T-helper 1 cell treated with Interleukin-12 subunit alpha and Interleukin-12 subunit beta and Interleukin-4 antibody, amounts not matched to agents 30 ng/mL and 1 ng/mL, for 36 hours (primary cell): Measurements from ENCODE around the gene GJA5. TPM values are rescaled to one million over a fixed set of nuclear protein-coding genes. Genes with fewer than 3 reads are reported as not detected.

Source experiments
- intact Hi-C: fragments of 100-400 bp; cut with micrococcal nuclease; formaldehyde crosslinking; loops from one replicate; pipeline ENCODE4 v1.15.1; 2024
- total RNA-seq: library from RNA; stranded (reverse); gene quantifications from 2 replicates; pipeline ENCODE4 v1.2.3, GENCODE V29; 2022

The GJA5 gene
- total RNA-seq, 1 donor from 2014 or later, result not detected

- intact Hi-C loops, result no loop called here
Observed at GRCh38 chr1:147729315-147729714, 31.1 kb downstream of the GJA5 start.

GRCh38 chr1:147726168-147726567 is 34.2 kb downstream of the GJA5 start:
- intact Hi-C loops, result no loop called here

DNA sequence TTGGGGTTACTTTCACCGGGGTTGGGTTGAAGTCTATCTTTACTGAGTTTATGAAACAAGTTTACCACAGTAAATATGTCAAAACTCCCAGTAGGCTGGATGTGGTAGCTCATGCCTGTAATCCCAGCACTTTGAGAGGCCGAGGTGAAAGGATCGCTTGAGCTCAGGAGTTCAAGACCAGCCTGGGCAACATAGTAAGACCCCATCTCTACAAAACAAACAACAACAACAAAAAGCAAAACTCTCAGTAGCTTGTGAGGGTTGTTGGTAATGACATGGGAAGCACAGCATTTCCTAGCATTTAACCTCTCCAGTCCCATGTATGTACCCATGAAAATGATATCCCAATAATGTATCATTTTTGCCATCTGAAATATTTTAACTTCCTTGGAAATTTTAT is 34.7 kb downstream of the GJA5 start:
- intact Hi-C loops, result no loop called here

DNA sequence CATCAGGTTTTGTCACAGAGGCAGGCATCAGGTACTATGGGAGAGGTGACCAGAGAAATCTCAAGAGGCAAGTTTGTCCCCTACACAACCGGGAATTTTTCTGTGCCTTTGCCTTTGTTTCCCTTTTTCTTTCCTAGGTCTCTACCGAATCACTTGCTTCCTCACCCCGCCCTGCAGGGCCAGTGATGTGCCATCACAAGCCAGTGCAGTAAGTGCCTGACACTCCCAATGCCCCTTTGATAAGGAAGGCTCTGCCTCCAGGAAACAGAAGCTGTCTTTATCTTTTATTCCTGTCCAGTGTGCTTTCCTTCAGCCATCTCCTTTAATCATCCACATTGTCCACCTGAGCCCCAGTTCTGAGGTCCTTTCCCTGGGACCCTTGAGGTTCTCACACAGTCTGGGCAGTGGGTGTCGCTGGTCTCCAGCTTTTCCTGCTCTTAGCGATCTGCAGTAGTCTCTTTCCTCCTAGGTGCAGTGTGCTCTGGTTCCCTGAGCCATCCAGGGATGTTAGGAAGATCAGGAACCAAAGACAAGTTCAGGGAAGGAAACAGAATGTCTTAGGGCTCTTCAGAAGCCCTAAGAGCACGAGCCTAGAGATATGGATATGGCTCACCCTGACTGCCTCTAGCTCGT is 36.6 kb downstream of the GJA5 start:
- intact Hi-C loops, result loop anchor here (5.0 kb wide), 1 partner anchor 168 kb away; no protein-coding TSS in a partner anchor

- intact Hi-C loops, result loop anchor here (5.0 kb wide), 1 partner anchor 170 kb away; no protein-coding TSS in a partner anchor
Observed at GRCh38 chr1:147722124-147722523, 38.3 kb downstream of the GJA5 start.

DNA sequence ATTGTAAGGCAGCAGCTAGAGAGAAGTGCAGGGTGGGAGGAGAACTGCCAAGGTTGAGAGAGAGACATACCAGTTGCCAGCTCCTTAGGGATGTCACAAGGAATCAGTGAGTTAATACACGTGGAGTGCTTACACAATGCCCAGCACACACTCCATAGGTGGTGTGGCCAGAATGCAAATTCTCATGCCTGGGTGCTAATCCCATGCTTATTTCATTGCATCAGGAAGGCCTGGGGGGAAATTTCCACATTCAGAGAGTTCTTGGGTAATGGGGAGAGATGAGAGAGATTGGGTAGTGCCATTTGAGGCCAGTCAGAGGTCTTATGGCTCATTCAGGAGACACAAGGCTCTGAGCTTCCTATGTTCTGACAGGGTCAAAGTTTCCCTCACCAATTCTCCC is 38.7 kb downstream of the GJA5 start:
- intact Hi-C loops, result loop anchor here (5.0 kb wide), 1 partner anchor 171 kb away; no protein-coding TSS in a partner anchor

DNA sequence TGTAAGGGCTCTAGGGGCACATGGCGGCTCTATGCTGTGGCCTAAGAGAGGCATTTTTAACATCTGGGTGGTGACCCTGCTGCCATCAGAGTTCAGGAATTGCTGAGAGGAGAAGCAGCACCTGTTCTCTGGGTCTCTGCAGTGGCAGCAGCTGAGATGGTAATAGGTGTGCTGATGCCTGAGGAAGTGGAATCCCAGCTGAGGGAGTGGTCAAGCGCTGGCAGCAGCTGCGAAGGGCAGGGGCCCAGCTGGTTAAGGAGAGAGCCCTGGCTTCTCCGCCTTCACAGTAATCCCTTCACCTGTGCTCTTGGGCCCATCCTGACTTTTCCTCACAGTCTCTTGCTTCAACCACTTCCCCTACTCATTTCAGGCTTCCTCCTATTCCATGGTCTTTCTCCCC is 39.8 kb downstream of the GJA5 start:
- intact Hi-C loops, result loop anchor here (5.0 kb wide), 1 partner anchor 172 kb away; no protein-coding TSS in a partner anchor

- intact Hi-C loops, result loop anchor here (5.0 kb wide), 1 partner anchor 173 kb away; no protein-coding TSS in a partner anchor
Observed at GRCh38 chr1:147719711-147720225, 40.6 kb downstream of the GJA5 start.

DNA sequence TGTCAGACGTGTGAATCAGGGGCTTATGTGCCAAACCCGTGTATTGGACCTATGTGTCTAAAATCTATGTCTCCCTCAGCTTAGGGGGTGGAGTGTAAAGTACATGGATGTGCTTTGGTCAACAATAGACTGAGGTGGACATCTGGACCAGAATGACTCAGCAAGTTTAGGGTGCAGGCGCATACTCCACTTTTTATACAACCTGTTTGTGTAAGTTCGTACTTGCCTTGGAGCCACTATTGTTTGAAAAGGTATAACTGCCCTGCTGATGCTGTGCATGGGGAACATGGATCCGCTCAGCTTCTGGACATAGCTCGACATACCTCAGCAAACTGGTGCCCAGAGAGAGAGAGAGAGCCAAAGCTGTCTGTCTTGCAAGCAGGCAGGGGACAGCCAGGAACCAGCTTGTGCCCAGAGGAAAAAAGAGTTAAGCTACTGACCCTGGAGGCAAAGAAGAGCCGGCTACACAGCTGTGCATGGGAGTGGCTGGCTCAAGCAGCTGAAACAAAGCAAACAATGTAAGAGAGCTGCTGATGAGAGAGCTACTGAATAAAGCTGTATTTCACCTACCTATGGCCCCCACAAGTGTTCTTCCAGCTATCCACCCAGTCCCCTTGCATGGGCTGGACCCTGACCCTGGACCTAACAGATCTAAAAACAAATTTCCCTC is 41.2 kb downstream of the GJA5 start:
- intact Hi-C loops, result no loop called here

DNA sequence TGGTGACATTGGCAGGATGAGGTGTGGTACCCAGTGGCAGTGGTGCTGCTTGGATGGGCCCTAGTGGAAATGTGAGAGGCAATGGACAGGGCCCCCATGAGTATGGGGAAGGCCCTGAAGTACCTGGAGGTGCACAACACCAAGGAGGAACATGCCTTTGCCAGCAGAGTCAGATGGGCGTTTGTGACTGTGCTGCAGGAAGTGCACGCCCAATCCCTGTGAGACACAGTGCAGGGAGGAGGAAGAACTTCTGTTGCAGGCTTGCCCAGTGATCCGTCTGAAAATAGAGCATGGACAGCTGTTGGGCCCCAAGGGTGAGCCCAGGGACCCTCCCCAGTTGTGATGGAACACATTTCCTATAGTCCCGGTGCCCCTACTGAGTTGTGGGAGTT is 42.7 kb downstream of the GJA5 start:
- intact Hi-C loops, result no loop called here

DNA sequence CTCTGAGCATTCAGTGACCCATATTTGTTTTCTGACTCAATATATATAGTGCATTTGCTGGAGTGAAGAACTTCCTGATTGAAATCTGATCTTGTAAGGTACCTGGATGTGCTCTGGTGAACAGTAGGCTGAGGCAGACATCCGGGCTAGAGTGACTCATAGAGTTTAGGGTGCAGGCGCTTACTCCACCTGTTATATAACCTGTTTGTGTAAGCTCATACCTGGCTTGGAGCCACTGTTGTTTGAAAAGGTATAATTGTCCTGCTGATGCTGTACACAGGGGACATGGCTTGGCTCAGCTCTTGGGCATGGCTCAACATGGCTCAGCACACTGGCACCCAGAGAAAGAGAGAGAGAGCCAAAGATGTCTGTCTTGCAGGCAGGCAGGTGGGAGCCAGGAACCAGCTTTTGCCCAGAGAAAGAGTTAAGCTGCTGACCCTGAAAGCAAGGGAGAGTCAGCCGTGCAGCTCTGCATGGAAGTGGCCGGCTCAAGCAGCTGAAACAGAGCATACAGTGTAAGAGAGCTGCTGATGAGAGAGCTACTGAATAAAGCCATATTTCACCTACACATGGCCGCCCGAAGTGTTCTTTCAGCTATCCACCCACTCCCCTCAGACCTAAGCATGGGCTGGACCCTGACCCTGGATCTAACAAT is 43.2 kb downstream of the GJA5 start:
- intact Hi-C loops, result no loop called here

GRCh38 chr1:147712605-147713004 is 47.8 kb downstream of the GJA5 start:
- intact Hi-C loops, result no loop called here

Other genes with a start within 250 kb of the GJA5 start
- gene BCL9, start 219.1 kb downstream of the GJA5 start, total RNA-seq, result 18.7 and 19.7 TPM in 2 replicates
- gene ACP6, start 90.1 kb downstream of the GJA5 start, total RNA-seq, result 16.3 and 19.7 TPM in 2 replicates
- gene GJA8, start 142.2 kb upstream of the GJA5 start, total RNA-seq, result not detected in 2 replicates
- 23.6 and 25.6 TPM in 2 replicates for gene GPR89B, start 167.8 kb upstream of the GJA5 start, total RNA-seq